MCF 10A (cell line): ENCODE results near the gene VCL. TPM values are rescaled to one million over a fixed set of nuclear protein-coding genes. Genes with fewer than 3 reads are reported as not detected.

ENCODE experiments used
- Bru-seq: library from RNA; stranded (reverse); fragments of 400-500 nt; gene quantifications from one replicate; lab custom pipeline; 2021; lab: Mats Ljungman, UMichigan
- BruChase-seq, 2 experiments: library from RNA; stranded (reverse); fragments of 400-500 nt; gene quantifications; one replicate each; lab custom pipeline; 2021; lab: Mats Ljungman, UMichigan
- BruUV-seq: library from RNA; stranded (reverse); fragments of 400-500 nt; replicated peaks from 2 replicates; lab custom pipeline; 2021; lab: Mats Ljungman, UMichigan
- CTCF ChIA-PET: fragments of 300-600 bp; sonication (Branson Sonifier 250); formaldehyde crosslinking; extraction: SDS; loops from one replicate; lab custom pipeline; 2021; ENCODE audit warnings: antibody characterized with exemption, inconsistent platforms; lab: Yijun Ruan, JAX
- POLR2A ChIA-PET: fragments of 300-600, 350-650 bp; sonication (Branson Sonifier 250); formaldehyde crosslinking; extraction: SDS; loops from one replicate; lab custom pipeline; 2020; ENCODE audit warnings: antibody characterized with exemption, inconsistent platforms; lab: Yijun Ruan, JAX
- DNase-seq: peaks from one replicate; pipeline ENCODE4 v3.0.0-alpha.2; 2018; ENCODE audit not compliant: unreplicated experiment
- H3K27ac Mint-ChIP-seq: one replicate; pipeline ENCODE4 v1.8.0; 2022; ENCODE audit warnings: mild to moderate bottlenecking, low read depth, mixed read lengths; ENCODE audit not compliant: unreplicated experiment
- H3K27me3 Mint-ChIP-seq: one replicate; pipeline ENCODE4 v1.8.0; 2022; ENCODE audit warnings: mixed read lengths; ENCODE audit not compliant: insufficient read depth, unreplicated experiment
- H3K36me3 Mint-ChIP-seq: one replicate; pipeline ENCODE4 v1.8.0; 2022; ENCODE audit warnings: mild to moderate bottlenecking, moderate library complexity, mixed read lengths; ENCODE audit not compliant: insufficient read depth, unreplicated experiment
- H3K4me1 Mint-ChIP-seq: one replicate; pipeline ENCODE4 v1.8.0; 2022; ENCODE audit warnings: mixed read lengths; ENCODE audit not compliant: insufficient read depth, unreplicated experiment
- H3K4me3 Mint-ChIP-seq: one replicate; pipeline ENCODE4 v1.8.0; 2022; ENCODE audit warnings: mild to moderate bottlenecking, moderate library complexity, mixed read lengths; ENCODE audit not compliant: unreplicated experiment
- H3K9me3 Mint-ChIP-seq: one replicate; pipeline ENCODE4 v1.8.0; 2022; ENCODE audit warnings: mixed read lengths; ENCODE audit not compliant: unreplicated experiment
- CTCF ChIP-seq: fragments of 200-600 bp; IDR thresholded peaks from one replicate; pipeline ENCODE4 v1.8.0; 2022; ENCODE audit warnings: antibody characterized with exemption, mild to moderate bottlenecking; ENCODE audit not compliant: unreplicated experiment
- intact Hi-C: fragments of 100-400 bp; cut with micrococcal nuclease; formaldehyde crosslinking; loops from 2 replicates; pipeline ENCODE4 v1.14.1; 2022
- long read RNA-seq: library from polyadenylated mRNA; stranded (forward); transcript quantifications from one replicate; pipeline ENCODE4 v2.0.0, GENCODE V29; 2022
- total RNA-seq: library from RNA; stranded (reverse); gene quantifications from 2 replicates; pipeline ENCODE4 v1.2.3, GENCODE V29; 2022

The VCL gene
- 90.2 and 90.9 TPM in 2 replicates for total RNA-seq
- Bru-seq, nascent RNA: percentile 86 among the genes with signal in this experiment
- percentile 88 among the genes with signal in this experiment for BruChase-seq, experiment 1, labeled RNA remaining after a 6-hour chase
- BruChase-seq, experiment 2, labeled RNA remaining after a 2-hour chase: percentile 82 among the genes with signal in this experiment
- long read RNA-seq, full-length matches to known transcripts: 95 of 147 reads
- long read RNA-seq, partial matches to known transcripts: 20 of 147 reads
- long read RNA-seq, other reads (novel, unspliced or antisense): 32 of 147 reads

GRCh38 chr10:73997787-73998622 is at the start of gene VCL:
Gene VCL, plus strand, starts transcription at chr10:73998116. Its CDS starts 92 bp downstream, at chr10:73998208.
- Mint-ChIP-seq H3K27me3 (no peaks in the 10 kb centered on the region), H3K36me3 (peaks cover 9% of the 10 kb centered on the region), H3K4me1 (peaks cover 25% of the 10 kb centered on the region), H3K4me3 (peak within 1 kb of the TSS; percentile 88), H3K9me3 (no peaks in the 10 kb centered on the region), H3K27ac (peak within 1 kb of the TSS; percentile 95)
- peak; percentile 98 for DNase-seq
- ChIA-PET POLR2A (interaction anchor here (0.6 to 6.2 kb wide), 23 partner anchors 13 to 236 kb away, joined by 3 to 103 read pairs (median 5); partner anchors contain the start of genes AP3M1 and PLAU), CTCF (interaction anchor here (0.7 to 3.9 kb wide), 3 partner anchors 36 to 225 kb away, joined by 3 to 30 read pairs (median 11); no protein-coding TSS in a partner anchor)
- no peak for TF ChIP-seq CTCF
- intact Hi-C loops: loop anchor here (1.0 to 2.0 kb wide), 2 partner anchors 41 to 111 kb away; no protein-coding TSS in a partner anchor
- TSS peak; percentile 35 for BruUV-seq

- BruUV-seq: no TSS peak
- ChIA-PET CTCF (interaction anchor here (0.6 to 24.2 kb wide), 4 partner anchors 9 to 183 kb away, joined by 3 to 658 read pairs (median 4); partner anchors contain the start of gene CAMK2G), POLR2A (no interaction called here)
- Mint-ChIP-seq H3K27ac (no peak overlapping the region), H3K36me3 (peaks cover 6% of the 10 kb centered on the region), H3K4me1 (no peaks in the 10 kb centered on the region), H3K9me3 (no peaks in the 10 kb centered on the region), H3K4me3 (no peak overlapping the region), H3K27me3 (no peaks in the 10 kb centered on the region)
- no peak for TF ChIP-seq CTCF
- intact Hi-C loops: no loop called here
- DNase-seq: no peak
These were observed 48.8 kb upstream of the VCL start for GRCh38 chr10:73948947-73949633.

GRCh38 chr10:73950155-73950948 is 47.6 kb upstream of the VCL start:
- no peak for DNase-seq
- Mint-ChIP-seq H3K4me1 (no peaks in the 10 kb centered on the region), H3K27me3 (no peaks in the 10 kb centered on the region), H3K36me3 (peaks cover 6% of the 10 kb centered on the region), H3K4me3 (no peak overlapping the region), H3K27ac (no peak overlapping the region), H3K9me3 (no peaks in the 10 kb centered on the region)
- intact Hi-C loops: no loop called here
- CTCF ChIA-PET: interaction anchor here (0.5 to 24.2 kb wide), 4 partner anchors 10 to 85 kb away, joined by 3 to 658 read pairs (median 11); partner anchors contain the start of gene CAMK2G
- TF ChIP-seq CTCF: no peak
- POLR2A ChIA-PET: no interaction called here
- no TSS peak for BruUV-seq
